HepG2 (cell line): ENCODE results near the gene LZTR1. TPM values are rescaled to one million over a fixed set of nuclear protein-coding genes. Genes with fewer than 3 reads are reported as not detected.

Source experiments
- ATAC-seq: fragments of 200-7000 bp; cut with Tn5 transposase; 3 replicates; pipeline ENCODE4 v1.9.1; 2020; ENCODE audit warnings: mild to moderate bottlenecking, moderate library complexity
- BruUV-seq: library from RNA; stranded (reverse); fragments of 400-500 nt; replicated peaks from 2 replicates; lab custom pipeline; 2021; lab: Mats Ljungman, UMichigan
- CTCF ChIA-PET: fragments of 300-600 bp; formaldehyde crosslinking; extraction: SDS; loops from one replicate; lab custom pipeline; 2021; ENCODE audit warnings: low total read pairs, inconsistent platforms, low intra/inter-chr PET ratio; lab: Yijun Ruan, JAX
- POLR2A ChIA-PET: fragments of 350-600 bp; sonication (Branson Sonifier 250); formaldehyde crosslinking; loops from one replicate; lab custom pipeline; 2020; ENCODE audit warnings: antibody characterized with exemption, inconsistent platforms; lab: Yijun Ruan, JAX
- DNase-seq: peaks from one replicate; pipeline ENCODE4 v3.0.0-alpha.2; 2015; ENCODE audit warnings: low spot score
- FAIRE-seq: peaks from 3 replicates; lab custom pipeline; 2011; peaks lifted over from hg19 to GRCh38; lab: Jason Lieb, UNC
- H2AFZ ChIP-seq: one replicate; pipeline ENCODE4 v1.6.1; 2011; ENCODE audit warnings: low read length, inconsistent platforms
- H3K27ac ChIP-seq: fragments of 300-600 bp; 3 replicates; pipeline ENCODE4 v1.8.0; 2011; ENCODE audit warnings: mixed run types, mild to moderate bottlenecking, mixed read lengths, low read length, inconsistent platforms; ENCODE audit not compliant: insufficient read depth; ENCODE audit errors: extremely low read length
- H3K27me3 ChIP-seq, 2 experiments: fragments of 200-600 bp in 1 of 2; 2 replicates in 1 of 2; 3 replicates in 1 of 2; pipeline versions ENCODE4 v1.6.0 to v1.8.0; 2011; ENCODE audit warnings: low read length in 2 of 2, mild to moderate bottlenecking in 2 of 2, moderate library complexity in 2 of 2, inconsistent platforms in 1 of 2; ENCODE audit not compliant: insufficient read depth in 2 of 2, control insufficient read depth in 1 of 2
- H3K36me3 ChIP-seq, 2 experiments: fragments of 200-600 bp in 1 of 2; replicated peaks in 1 of 2; 2 replicates in 1 of 2; 3 replicates in 1 of 2; pipeline versions ENCODE4 v1.5.1 to v1.8.0; 2011; ENCODE audit warnings: low read length in 2 of 2, inconsistent platforms in 1 of 2; ENCODE audit not compliant: insufficient read depth in 2 of 2, control insufficient read depth in 1 of 2
- H3K4me1 ChIP-seq: 2 replicates; pipeline ENCODE4 v1.5.1; 2012; ENCODE audit warnings: low read length, inconsistent platforms; ENCODE audit not compliant: insufficient read depth
- H3K4me2 ChIP-seq: 2 replicates; pipeline ENCODE4 v1.6.0; 2011; ENCODE audit warnings: low read depth, low read length, inconsistent platforms
- H3K4me3 ChIP-seq, 3 experiments: fragments of 200-600 bp in 1 of 3; sonication (generic), shearing (Covaris generic) in 1 of 3; replicated peaks in 1 of 3; 2 replicates each; pipeline ENCODE4 v1.5.1; 2011 to 2016; ENCODE audit warnings: low read length in 3 of 3, inconsistent platforms in 2 of 3, low read depth in 2 of 3, mild to moderate bottlenecking in 2 of 3, control low read depth in 1 of 3, mixed read lengths in 1 of 3; ENCODE audit not compliant: insufficient read depth in 1 of 3
- H3K79me2 ChIP-seq: one replicate; pipeline ENCODE4 v1.6.1; 2011; ENCODE audit warnings: low read length, inconsistent platforms; ENCODE audit not compliant: insufficient read depth
- H3K9ac ChIP-seq: 2 replicates; pipeline ENCODE4 v1.6.0; 2011; ENCODE audit warnings: mild to moderate bottlenecking, low read depth, low read length, inconsistent platforms; ENCODE audit not compliant: insufficient read depth
- H3K9me3 ChIP-seq: 2 replicates; pipeline ENCODE4 v1.5.1; 2012; ENCODE audit warnings: mild to moderate bottlenecking, low read length
- H4K20me1 ChIP-seq: 2 replicates; pipeline ENCODE4 v1.6.0; 2011; ENCODE audit warnings: inconsistent platforms, mild to moderate bottlenecking, low read length, moderate library complexity; ENCODE audit not compliant: insufficient read depth
- BORCS8-MEF2B ChIP-seq: sonication (generic); formaldehyde crosslinking; IDR thresholded peaks from 2 replicates; pipeline ENCODE4 v1.8.0; 2022; ENCODE audit warnings: mild to moderate bottlenecking, missing genetic modification reagents
- HCFC1 ChIP-seq: fragments of 150-350 bp; IDR thresholded peaks from 2 replicates; pipeline ENCODE4 v1.6.1; 2014; ENCODE audit warnings: low read depth, low read length
- KDM3A ChIP-seq: IDR thresholded peaks from 2 replicates; pipeline ENCODE4 v1.6.1; 2018; ENCODE audit warnings: low read depth, missing compliant biosample characterization
- NR1H2 ChIP-seq: sonication (generic); formaldehyde crosslinking; IDR thresholded peaks from 2 replicates; pipeline ENCODE4 v1.8.1; 2022; ENCODE audit warnings: low read depth, missing genetic modification reagents, borderline replicate concordance
- RBFOX2 ChIP-seq: fragments of 200-400 bp; formaldehyde crosslinking; IDR thresholded peaks from 2 replicates; pipeline ENCODE4 v1.6.1; 2017; ENCODE audit warnings: low read depth, mild to moderate bottlenecking, low read length
- RXRB ChIP-seq: IDR thresholded peaks from 2 replicates; pipeline ENCODE4 v1.6.1; 2016; ENCODE audit warnings: borderline replicate concordance, missing genetic modification reagents, missing compliant biosample characterization
- SNAPC4 ChIP-seq: sonication (generic); formaldehyde crosslinking; IDR thresholded peaks from 2 replicates; pipeline ENCODE4 v1.4.0; 2020; ENCODE audit warnings: mild to moderate bottlenecking, missing genetic modification reagents
- TEAD2 ChIP-seq: sonication (generic); formaldehyde crosslinking; IDR thresholded peaks from 2 replicates; pipeline ENCODE4 v1.9.0; 2021; ENCODE audit warnings: missing genetic modification reagents
- ZFP37 ChIP-seq: sonication (generic); formaldehyde crosslinking; IDR thresholded peaks from 2 replicates; pipeline ENCODE4 v1.4.0; 2020; ENCODE audit warnings: missing genetic modification reagents, borderline replicate concordance
- ZNF230 ChIP-seq: sonication (generic); formaldehyde crosslinking; IDR thresholded peaks from 2 replicates; pipeline ENCODE4 v1.4.0; 2020; ENCODE audit warnings: mild to moderate bottlenecking, missing genetic modification reagents
- WGBS: methylation state at CpG from one replicate; pipeline ENCODE4 v1.1.6; 2017; ENCODE audit warnings: low lambda C conversion rate; 5-methylcytosine and 5-hydroxymethylcytosine counted together
- in situ Hi-C: cut with HindIII; loops from 2 replicates; pipeline ENCODE4 v1.10.0; 2017; ENCODE audit warnings: low pct_unique_long_range_greater_than_20kb; ENCODE audit not compliant: extremely low pct_ligation_motif_present
- intact Hi-C: fragments of 100-400 bp; cut with micrococcal nuclease; formaldehyde crosslinking; loops from one replicate; pipeline ENCODE4 v1.10.0; 2022; ENCODE audit not compliant: unreplicated experiment
- polyA plus RNA-seq, 8 experiments: library from polyadenylated mRNA; depleted of rRNA in 3 of 8; stranded (reverse) in 7 of 8; unstranded in 1 of 8; fragments of >200 nt; fragmentation: Illumina TruSeq in 4 of 8; extraction: Trizol in 4 of 8; gene quantifications; 2 replicates each; pipeline versions ENCODE4 v1.2.1 to v1.2.3, GENCODE V29; 2011 to 2016; ENCODE audit warnings: low read depth in 4 of 8, missing spikeins in 1 of 8, mixed read lengths in 1 of 8; ENCODE audit not compliant: insufficient read depth in 1 of 8
- total RNA-seq, 5 experiments: library from RNA; depleted of rRNA; stranded (reverse); fragments of >200 nt; fragmentation: Illumina TruSeq; extraction: Trizol; gene quantifications; 2 replicates each; pipeline ENCODE4 v1.2.3, GENCODE V29; 2016; ENCODE audit warnings: low read depth in 1 of 5

The LZTR1 gene
- total and polyA plus RNA-seq, 2 of the 13 experiments (the other 11 are each of a cell fraction or from before 2014, with no cell fraction given): 21.8 to 22.4 TPM

DNA sequence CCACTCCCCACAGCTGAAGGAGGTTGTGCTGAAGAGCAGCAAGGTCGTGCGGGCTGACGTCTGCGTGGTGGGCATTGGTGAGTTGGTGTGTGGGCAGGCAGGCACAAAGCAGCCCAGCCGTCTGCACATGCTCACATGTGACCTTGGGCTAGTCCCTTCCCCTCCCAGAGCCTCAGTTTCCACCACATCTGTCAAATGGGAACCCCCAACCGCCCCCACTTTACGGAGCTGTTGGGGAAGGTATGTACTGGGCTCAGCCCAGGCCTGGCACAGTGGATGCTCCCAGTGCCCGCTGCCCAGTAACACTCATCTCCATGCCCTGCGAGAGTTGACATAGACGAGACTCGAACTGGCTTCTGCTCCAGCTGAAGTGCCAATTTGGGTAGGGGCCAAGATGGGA, 5.1 kb upstream of the LZTR1 start:
- no TSS peak for BruUV-seq
- Histone ChIP-seq H2AFZ (no peak overlapping the region), H3K79me2 (peaks cover 4% of the 10 kb centered on the region), H3K36me3 (no peaks in the 10 kb centered on the region), H3K9ac (no peak overlapping the region), H3K4me3 (no peak overlapping the region), H3K4me1 (peaks cover 28% of the 10 kb centered on the region), H3K27ac (no peak overlapping the region), H4K20me1 (no peaks in the 10 kb centered on the region), H3K9me3 (0 out of 2 replicates have a peak, but pooled peaks cover 4% of the 10 kb centered on the region), H3K27me3 (no peaks in the 10 kb centered on the region), H3K4me2 (no peak overlapping the region)
- TF ChIP-seq ZFP37 (CRISPR knock-in tag): no peak
- TF ChIP-seq NR1H2 (CRISPR knock-in tag): no peak
- no peak for TF ChIP-seq ZNF230 (CRISPR knock-in tag)
- FAIRE-seq: no peak
- ChIA-PET POLR2A (no interaction called here), CTCF (no interaction called here)
- ATAC-seq: no peak
- in situ Hi-C loops (no loop called here), intact Hi-C loops (no loop called here)
- 87% methylated on average over 5 of the region's 11 CpGs for WGBS
- no peak for DNase-seq

- H3K36me3 ChIP-seq: no peaks in the 10 kb centered on the region
- 0 out of 2 replicates have a peak, but pooled peaks cover 4% of the 10 kb centered on the region for H3K9me3 ChIP-seq
- ChIA-PET POLR2A (interaction anchor here (1.0 kb wide), 1 partner anchor 20 kb away, joined by 4 read pairs; no protein-coding TSS in a partner anchor), CTCF (no interaction called here)
- 100% methylated on average over 6 of the region's 17 CpGs for WGBS
- H2AFZ ChIP-seq: no peak overlapping the region
- no peaks in the 10 kb centered on the region for H4K20me1 ChIP-seq
- intact Hi-C loops: no loop called here
- H3K79me2 ChIP-seq: peaks cover 5% of the 10 kb centered on the region
- BruUV-seq: no TSS peak
- ATAC-seq (no peak), DNase-seq (no peak), FAIRE-seq (no peak)
- H3K27me3 ChIP-seq: no peaks in the 10 kb centered on the region; a peak in 1 of 5 replicates
- H3K4me3 ChIP-seq: no peak overlapping the region
- H3K4me2 ChIP-seq: no peak overlapping the region
- no peak overlapping the region for H3K9ac ChIP-seq
- peaks cover 28% of the 10 kb centered on the region for H3K4me1 ChIP-seq
- TF ChIP-seq BORCS8-MEF2B (no peak), TEAD2 (CRISPR knock-in tag) (no peak), RXRB (no peak), HCFC1 (no peak), KDM3A (CRISPR knock-in tag) (no peak), RBFOX2 (no peak), SNAPC4 (no peak)
- in situ Hi-C loops: no loop called here
- no peak overlapping the region for H3K27ac ChIP-seq
Observed at GRCh38 chr22:20977516-20978170, 4.5 kb upstream of the LZTR1 start.
